WTC11 (cell line): Measurements from ENCODE around the gene SLC25A11.

ENCODE experiments used
- ATF3 ChIP-seq: sonication (generic); formaldehyde crosslinking; conservative IDR thresholded peaks from 2 replicates; pipeline ENCODE4 v1.8.1; 2022; ENCODE audit warnings: mild to moderate bottlenecking, missing genetic modification reagents
- GABPB1 ChIP-seq: sonication (generic); formaldehyde crosslinking; IDR thresholded peaks from 2 replicates; pipeline ENCODE4 v1.8.1; 2023; ENCODE audit warnings: mild to moderate bottlenecking, missing genetic modification reagents
- SMAD3 ChIP-seq: sonication (generic); formaldehyde crosslinking; IDR thresholded peaks from 2 replicates; pipeline ENCODE4 v1.8.0; 2022; ENCODE audit warnings: missing genetic modification reagents, mild to moderate bottlenecking, borderline replicate concordance
- SP1 ChIP-seq: sonication (generic); formaldehyde crosslinking; conservative IDR thresholded peaks from 2 replicates; pipeline ENCODE4 v1.8.1; 2022; ENCODE audit warnings: missing genetic modification reagents
- ZBTB21 ChIP-seq: sonication (generic); formaldehyde crosslinking; IDR thresholded peaks from 2 replicates; pipeline ENCODE4 v1.8.1; 2023; ENCODE audit warnings: mild to moderate bottlenecking, missing genetic modification reagents, borderline replicate concordance
- ZNF416 ChIP-seq: fragments of 250-450 bp; sonication (Bioruptor Pico); IDR thresholded peaks from 2 replicates; pipeline ENCODE4 v1.9.0; 2021; ENCODE audit warnings: mild to moderate bottlenecking, inconsistent platforms
- TF ChIP-seq, protein P1 (sequence below): fragments of 200-600 bp; IDR thresholded peaks from 2 replicates; pipeline ENCODE4 v1.8.0; 2022; ENCODE audit warnings: antibody characterized with exemption

DNA sequence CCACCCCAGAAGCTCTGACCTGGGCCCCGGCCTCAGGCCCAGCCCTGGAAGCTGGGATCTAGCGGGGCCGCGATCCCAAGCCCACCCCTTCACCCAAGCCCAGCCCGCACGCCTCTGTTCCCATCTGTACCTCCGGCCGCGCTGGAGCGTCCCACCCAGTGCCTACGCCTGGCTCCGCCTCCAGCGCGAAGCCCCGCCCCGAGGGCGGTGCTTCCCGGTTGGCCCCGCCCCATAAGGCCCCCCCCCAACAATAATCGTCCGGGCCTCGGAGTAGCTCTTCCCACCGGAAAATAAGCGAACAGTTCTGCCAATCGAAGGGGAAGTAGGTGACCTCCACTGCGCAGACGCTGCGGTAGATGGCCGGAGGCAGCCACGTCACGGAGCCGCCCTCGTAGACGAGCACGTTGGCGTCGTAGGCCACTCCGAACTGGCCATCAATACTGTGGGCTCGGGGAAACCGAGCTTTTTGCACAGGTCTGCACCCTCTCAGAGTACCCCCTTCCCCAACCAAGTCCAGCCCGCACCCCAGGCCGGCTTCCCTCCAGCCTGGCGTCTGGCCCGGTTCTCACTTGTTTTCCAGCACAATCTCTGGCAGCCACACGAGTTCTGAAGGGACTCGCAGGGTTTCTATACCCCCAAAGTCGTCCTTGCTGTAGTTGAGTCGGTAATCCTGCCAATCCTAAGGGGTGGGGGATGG is 38.0 kb downstream of the SLC25A11 start:
- TF ChIP-seq, protein P1, sequence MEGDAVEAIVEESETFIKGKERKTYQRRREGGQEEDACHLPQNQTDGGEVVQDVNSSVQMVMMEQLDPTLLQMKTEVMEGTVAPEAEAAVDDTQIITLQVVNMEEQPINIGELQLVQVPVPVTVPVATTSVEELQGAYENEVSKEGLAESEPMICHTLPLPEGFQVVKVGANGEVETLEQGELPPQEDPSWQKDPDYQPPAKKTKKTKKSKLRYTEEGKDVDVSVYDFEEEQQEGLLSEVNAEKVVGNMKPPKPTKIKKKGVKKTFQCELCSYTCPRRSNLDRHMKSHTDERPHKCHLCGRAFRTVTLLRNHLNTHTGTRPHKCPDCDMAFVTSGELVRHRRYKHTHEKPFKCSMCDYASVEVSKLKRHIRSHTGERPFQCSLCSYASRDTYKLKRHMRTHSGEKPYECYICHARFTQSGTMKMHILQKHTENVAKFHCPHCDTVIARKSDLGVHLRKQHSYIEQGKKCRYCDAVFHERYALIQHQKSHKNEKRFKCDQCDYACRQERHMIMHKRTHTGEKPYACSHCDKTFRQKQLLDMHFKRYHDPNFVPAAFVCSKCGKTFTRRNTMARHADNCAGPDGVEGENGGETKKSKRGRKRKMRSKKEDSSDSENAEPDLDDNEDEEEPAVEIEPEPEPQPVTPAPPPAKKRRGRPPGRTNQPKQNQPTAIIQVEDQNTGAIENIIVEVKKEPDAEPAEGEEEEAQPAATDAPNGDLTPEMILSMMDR, result no peak
- no peak for TF ChIP-seq SP1 (CRISPR knock-in tag)
- no peak for TF ChIP-seq GABPB1 (CRISPR knock-in tag)
- TF ChIP-seq ZBTB21 (CRISPR knock-in tag), result no peak
- no peak for TF ChIP-seq SMAD3 (CRISPR knock-in tag)
- no peak for TF ChIP-seq ZNF416 (CRISPR knock-in tag)
- TF ChIP-seq ATF3 (CRISPR knock-in tag), result no peak
